Adrenal gland (tissue), 12 donors: Measurements from ENCODE around the gene ARHGAP18. TPM values are rescaled to one million over a fixed set of nuclear protein-coding genes. Genes with fewer than 3 reads are reported as not detected.
A peak's percentile ranks its signal among the peaks of the same experiment; 100 is the strongest.

ENCODE experiments used
- DNase-seq, 7 donors: peaks; one replicate each; pipeline ENCODE4 v3.0.0-alpha.2; 2019 to 2020
- H3K27ac ChIP-seq, 5 donors: fragments of 200-600 bp; sonication (generic) in 4 of 5; 1 replicate in 3 of 5; 2 replicates in 2 of 5; pipeline versions ENCODE4 v1.5.1 to v1.8.0; 2016 to 2020; ENCODE audit warnings: mild to moderate bottlenecking in 1 of 5
- H3K27me3 ChIP-seq: fragments of 200-600 bp; 2 replicates; pipeline ENCODE4 v1.8.0; 2021
- H3K36me3 ChIP-seq, 2 donors: fragments of 200-600 bp; replicated peaks in 1 of 2; 1 replicate in 1 of 2; 2 replicates in 1 of 2; pipeline versions ENCODE4 v1.5.1 to v1.8.0; 2018 to 2022
- H3K4me1 ChIP-seq, 2 donors: fragments of 200-600 bp; replicated peaks in 1 of 2; 1 replicate in 1 of 2; 2 replicates in 1 of 2; pipeline versions ENCODE4 v1.5.1 to v1.8.0; 2018 to 2021
- H3K4me3 ChIP-seq, 4 donors: fragments of 200-600 bp; sonication (generic) in 3 of 4; one replicate each; pipeline ENCODE4 v1.5.1; 2016 to 2018
- H3K9me3 ChIP-seq, 3 donors: fragments of 200-600 bp; sonication (generic) in 1 of 3; replicated peaks in 1 of 3; 1 replicate in 2 of 3; 2 replicates in 1 of 3; pipeline versions ENCODE4 v1.5.1 to v1.8.0; 2016 to 2021
- CTCF ChIP-seq, 6 experiments: fragments of 450-650 bp in 4 of 6; fragments of 200-600 bp in 2 of 6; sonication (generic) in 1 of 6; IDR thresholded peaks; 1 replicate in 5 of 6; 2 replicates in 1 of 6; pipeline versions ENCODE4 v1.5.1 to v1.8.0; 2016 to 2021; ENCODE audit warnings: antibody characterized with exemption in 6 of 6, mild to moderate bottlenecking in 2 of 6, moderate library complexity in 1 of 6
- POLR2A ChIP-seq, 2 donors: fragments of 450-650 bp; IDR thresholded peaks; one replicate each; pipeline ENCODE4 v1.6.1; 2017; ENCODE audit warnings: antibody characterized with exemption in 2 of 2, mild to moderate bottlenecking in 2 of 2, moderate library complexity in 1 of 2
- WGBS, 4 donors: extraction: QIAGEN DNeasy Blood & Tissue Kit in 2 of 4; methylation state at CpG; one replicate each; pipeline versions ENCODE4 v1.1.5 to v1.1.7; 2013 to 2017; 5-methylcytosine and 5-hydroxymethylcytosine counted together
- intact Hi-C, 2 donors: fragments of 100-400 bp; cut with DNase I; formaldehyde crosslinking; loops; one replicate each; pipeline versions ENCODE4 v1.14.1 to v1.15.0; 2022 to 2023
- polyA plus RNA-seq, 3 donors: library from polyadenylated mRNA; stranded (reverse); fragments of 200-250 nt in 2 of 3; fragments of 350-450 nt in 1 of 3; fragmentation: Illumina TruSeq in 1 of 3; extraction: RNeasy Lipid Tissue Mini Kit (QIAGEN cat#74804) in 1 of 3; gene quantifications; one replicate each; pipeline ENCODE4 v1.2.3, GENCODE V29; 2013 to 2014
- total RNA-seq, 9 donors: library from RNA; depleted of rRNA in 4 of 9; stranded (reverse); fragments of >200 nt in 4 of 9; fragments of 120-200 nt in 1 of 9; fragmentation: NEBNext Ultra II Directional in 1 of 9; extraction: Animal tissue kit (Norgen Biotek cat#: 25700) in 1 of 9; gene quantifications; one replicate each; pipeline versions ENCODE4 v1.1.0 to v1.2.4, GENCODE V29; 2013 to 2023
- donor health status: healthy with polysubstance abuse.
- donor health status: Bipolar disorder and iron deficiency.
- donor health status: DM: yes; HTN: yes; CAD: no.
- donor health status: DM: no; HTN: no; CAD: no.
- donor health status: DM: no; HTN: no; CAD: no.
- donor health status: DM: yes; HTN: yes; CAD: no.

ARHGAP18 gene
- total and polyA plus RNA-seq, 12 donors = 22.0 to 101 (median 75.8) TPM

- no peaks in the 10 kb centered on the region for H3K27me3 ChIP-seq
- H3K36me3 ChIP-seq = no peaks in the 10 kb centered on the region
- TF ChIP-seq CTCF (IDR thresholded peaks at IDR 0.05) (no peak), POLR2A (IDR thresholded peaks at IDR 0.05) (peak in 1 of 2 donors; percentile 71)
- H3K9me3 ChIP-seq = no peaks in the 10 kb centered on the region
- peak in 1 of 7 donors; percentile 51 for DNase-seq
- intact Hi-C loops = no loop called here
- peak overlapping the region; percentile 2 to 91 (median 82) for H3K27ac ChIP-seq
- WGBS, 4 donors = 41 to 52% (median 49%) methylated on average over 2 of the region's 2 CpGs
- H3K4me1 ChIP-seq = peaks cover 36 to 55% of the 10 kb centered on the region in 2 donors
- H3K4me3 ChIP-seq = peak overlapping the region in 2 of 4 donors; percentile 17 to 56
These were observed 49.7 kb downstream of the ARHGAP18 start for GRCh38 chr6:129660346-129660676.

- Histone ChIP-seq H3K27ac (peak overlapping the region; percentile 2 to 91 (median 82)), H3K36me3 (no peaks in the 10 kb centered on the region), H3K4me3 (peak overlapping the region in 1 of 4 donors; percentile 56), H3K27me3 (no peaks in the 10 kb centered on the region), H3K9me3 (no peaks in the 10 kb centered on the region), H3K4me1 (peaks cover 36 to 50% of the 10 kb centered on the region in 2 donors)
- TF ChIP-seq CTCF (IDR thresholded peaks at IDR 0.05) = no peak
- TF ChIP-seq POLR2A (IDR thresholded peaks at IDR 0.05) = no peak
- DNase-seq = peak in 6 of 7 donors; percentile 69 to 88 (median 77)
- 57 to 66% (median 64%) methylated on average over 14 of the region's 14 CpGs for WGBS, 4 donors
- intact Hi-C loops = no loop called here
These were observed 50.2 kb downstream of the ARHGAP18 start for GRCh38 chr6:129659590-129660345.

- intact Hi-C loops = no loop called here
- no peaks in the 10 kb centered on the region for H3K27me3 ChIP-seq
- DNase-seq = no peak
- peaks cover 36 to 49% of the 10 kb centered on the region in 2 donors for H3K4me1 ChIP-seq
- H3K27ac ChIP-seq = peak overlapping the region in 4 of 5 donors; percentile 55 to 91 (median 84)
- H3K4me3 ChIP-seq = no peak overlapping the region
- no peaks in the 10 kb centered on the region for H3K9me3 ChIP-seq
- 93 to 97% (median 95%) methylated on average over 3 of the region's 3 CpGs for WGBS, 4 donors
- no peak for TF ChIP-seq POLR2A (IDR thresholded peaks at IDR 0.05)
- no peak for TF ChIP-seq CTCF (IDR thresholded peaks at IDR 0.05)
- H3K36me3 ChIP-seq = no peaks in the 10 kb centered on the region
These were observed 50.8 kb downstream of the ARHGAP18 start for GRCh38 chr6:129659167-129659566.

- Histone ChIP-seq H3K27ac (no peak overlapping the region), H3K36me3 (no peaks in the 10 kb centered on the region), H3K4me1 (peaks cover 35 to 48% of the 10 kb centered on the region in 2 donors), H3K9me3 (no peaks in the 10 kb centered on the region), H3K27me3 (no peaks in the 10 kb centered on the region), H3K4me3 (no peak overlapping the region)
- TF ChIP-seq POLR2A (IDR thresholded peaks at IDR 0.05) = no peak
- no peak for TF ChIP-seq CTCF (IDR thresholded peaks at IDR 0.05)
- whole genome bisulfite sequencing, 4 donors = 84 to 91% (median 89%) methylated on average over 3 of the region's 3 CpGs
- no peak for DNase-seq
- intact Hi-C loops = no loop called here
These were observed 52.5 kb downstream of the ARHGAP18 start for GRCh38 chr6:129657483-129657882.
